AG04449 (cell line): ENCODE results near the gene TMEM256.

Experiments
- CTCF ChIA-PET: fragments of 350-600 bp; formaldehyde crosslinking; extraction: SDS; loops from one replicate; lab custom pipeline; 2021; ENCODE audit warnings: antibody characterized with exemption; lab: Yijun Ruan, JAX
- POLR2A ChIA-PET: fragments of 400-600, 350-600 bp; formaldehyde crosslinking; extraction: SDS; loops from one replicate; lab custom pipeline; 2020; ENCODE audit warnings: antibody characterized with exemption, inconsistent platforms; lab: Yijun Ruan, JAX
- DNase-seq: peaks from one replicate; pipeline ENCODE4 v3.0.0-alpha.2; 2010; ENCODE audit warnings: low read depth, low spot score
- H3K4me3 ChIP-seq: 2 replicates; pipeline ENCODE4 v1.5.1; 2011; ENCODE audit warnings: low read depth, mild to moderate bottlenecking, control low read depth, low read length
- CTCF ChIP-seq: IDR thresholded peaks from one replicate; pipeline ENCODE4 v1.5.1; 2011; ENCODE audit warnings: mild to moderate bottlenecking, moderate library complexity, low read length, control low read depth, inconsistent platforms; ENCODE audit not compliant: insufficient read depth; ENCODE audit errors: missing control alignments

The TMEM256 gene

DNA sequence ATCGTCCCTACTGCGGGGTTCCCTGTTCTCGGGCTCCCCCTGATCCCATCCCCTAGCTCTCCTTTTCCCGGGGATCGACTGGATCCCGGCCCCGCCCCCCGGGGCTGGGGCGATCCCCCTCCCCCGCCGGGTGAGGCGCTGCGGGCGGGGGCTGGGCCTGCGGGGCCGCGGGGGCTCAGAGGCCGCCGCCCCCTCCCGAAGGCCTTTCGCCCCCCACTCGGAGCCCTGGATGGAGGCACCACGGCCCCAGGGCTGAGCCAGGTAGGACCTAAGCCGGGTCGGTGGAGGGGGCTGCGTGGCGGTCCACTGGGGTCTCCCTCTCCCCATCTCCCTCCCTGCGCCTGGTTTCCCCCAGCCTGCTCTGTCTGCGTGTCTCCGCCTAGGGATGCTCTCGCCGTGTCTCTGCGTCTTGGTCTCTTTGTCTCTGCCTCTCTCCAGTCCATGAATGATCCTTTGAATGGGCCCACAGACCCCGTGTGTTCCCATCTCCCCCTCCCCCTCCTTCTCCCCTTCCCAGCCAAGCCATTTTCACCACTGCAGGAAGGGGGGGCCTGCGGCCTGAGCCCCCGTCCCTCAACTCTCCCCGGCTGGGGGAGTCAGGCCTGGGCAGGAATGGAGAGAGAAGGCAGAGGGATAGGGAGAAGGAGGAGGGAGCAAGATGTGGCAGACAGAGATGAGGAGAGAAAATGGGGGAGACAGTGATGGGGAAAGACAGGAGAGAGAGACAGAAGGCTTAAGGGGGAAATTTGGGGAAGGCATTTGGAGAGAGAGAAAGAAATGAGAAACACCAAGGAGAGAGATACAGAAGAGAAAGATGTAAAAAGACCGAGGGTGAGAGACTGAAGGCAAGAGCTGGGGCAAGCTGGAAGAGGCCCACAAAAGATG is 1.7 kb upstream of the TMEM256 start:
- TF ChIP-seq CTCF: no peak
- H3K4me3 ChIP-seq: peak overlapping the region; percentile 83
- no peak for DNase-seq
- ChIA-PET POLR2A (interaction anchor here (0.7 to 1.3 kb wide), 3 partner anchors 18 to 57 kb away, joined by 3 to 6 read pairs (median 3); partner anchors contain the start of gene SPEM2), CTCF (interaction anchor here (0.7 to 2.0 kb wide), 2 partner anchors 31 to 155 kb away, joined by 3 to 12 read pairs; partner anchors contain the start of gene TMEM102)

GRCh38 chr17:7404737-7405349 is 946 bp upstream of the TMEM256 start:
- no peak for TF ChIP-seq CTCF
- DNase-seq: no peak

GRCh38 chr17:7403727-7403976 is 245 bp downstream of the TMEM256 start:
- H3K4me3 ChIP-seq: peak overlapping the region; percentile 81
- TF ChIP-seq CTCF: no peak
- POLR2A ChIA-PET: interaction anchor here (0.7 to 1.4 kb wide), 18 partner anchors 8 to 162 kb away, joined by 3 to 11 read pairs (median 4); partner anchors contain the start of genes PLSCR3, POLR2A, TMEM102 and ZBTB4
- CTCF ChIA-PET: interaction anchor here (0.6 to 1.4 kb wide), 5 partner anchors 15 to 157 kb away, joined by 3 to 8 read pairs (median 3); no protein-coding TSS in a partner anchor
- DNase-seq: no peak

More at GRCh38 chr17:7404737-7405349, 946 bp upstream of the TMEM256 start:
- CTCF ChIA-PET: interaction anchor here (1.4 kb wide), 1 partner anchor 156 kb away, joined by 5 read pairs; no protein-coding TSS in a partner anchor
- H3K4me3 ChIP-seq: peak overlapping the region; percentile 83
- POLR2A ChIA-PET: interaction anchor here (0.6 to 1.4 kb wide), 16 partner anchors 8 to 169 kb away, joined by 3 to 11 read pairs (median 4); partner anchors contain the start of genes PLSCR3, POLR2A and ZBTB4

- no peak for TF ChIP-seq CTCF
- DNase-seq: no peak
- ChIA-PET CTCF (interaction anchor here (0.8 to 1.4 kb wide), 4 partner anchors 31 to 158 kb away, joined by 3 to 8 read pairs (median 4); no protein-coding TSS in a partner anchor), POLR2A (interaction anchor here (0.6 to 1.4 kb wide), 6 partner anchors 14 to 162 kb away, joined by 3 to 6 read pairs (median 4); partner anchors contain the start of genes POLR2A and TMEM102)
- H3K4me3 ChIP-seq: peak overlapping the region; percentile 81
Observed at GRCh38 chr17:7403043-7403726, 712 bp downstream of the TMEM256 start.

DNA sequence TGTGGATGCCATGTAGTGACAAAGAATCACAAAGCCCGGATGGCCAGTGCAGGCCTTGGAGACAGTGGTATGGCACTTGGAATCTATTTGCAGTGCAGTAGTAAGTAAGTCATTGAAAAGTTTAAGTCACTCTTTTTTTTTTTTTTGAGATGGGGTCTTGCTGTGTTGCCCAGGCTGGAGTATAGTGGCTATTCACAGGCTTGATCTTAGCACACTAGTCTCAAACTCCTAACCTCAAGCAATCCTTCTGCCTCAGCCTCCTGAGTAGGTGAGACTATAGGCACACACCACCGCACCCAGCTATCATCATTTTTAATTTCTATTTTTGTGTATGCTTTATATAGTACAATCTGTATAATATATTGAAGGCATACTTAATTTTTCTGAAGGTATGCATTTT is 5.3 kb downstream of the TMEM256 start:
- no peak for DNase-seq
- ChIA-PET CTCF (interaction anchor here (0.9 to 1.9 kb wide), 3 partner anchors 13 to 162 kb away, joined by 5 to 8 read pairs (median 6); no protein-coding TSS in a partner anchor), POLR2A (interaction anchor here (0.7 kb wide), 1 partner anchor 132 kb away, joined by 4 read pairs; no protein-coding TSS in a partner anchor)
- no peak overlapping the region for H3K4me3 ChIP-seq
- no peak for TF ChIP-seq CTCF
